ENCODE results near the gene MYT1.
"Not testable (repeated sequence)": the region's sequence is repeated elsewhere in the genome, so short reads cannot be mapped to it uniquely, and the experiment has no call there.

The MYT1 gene

DNA sequence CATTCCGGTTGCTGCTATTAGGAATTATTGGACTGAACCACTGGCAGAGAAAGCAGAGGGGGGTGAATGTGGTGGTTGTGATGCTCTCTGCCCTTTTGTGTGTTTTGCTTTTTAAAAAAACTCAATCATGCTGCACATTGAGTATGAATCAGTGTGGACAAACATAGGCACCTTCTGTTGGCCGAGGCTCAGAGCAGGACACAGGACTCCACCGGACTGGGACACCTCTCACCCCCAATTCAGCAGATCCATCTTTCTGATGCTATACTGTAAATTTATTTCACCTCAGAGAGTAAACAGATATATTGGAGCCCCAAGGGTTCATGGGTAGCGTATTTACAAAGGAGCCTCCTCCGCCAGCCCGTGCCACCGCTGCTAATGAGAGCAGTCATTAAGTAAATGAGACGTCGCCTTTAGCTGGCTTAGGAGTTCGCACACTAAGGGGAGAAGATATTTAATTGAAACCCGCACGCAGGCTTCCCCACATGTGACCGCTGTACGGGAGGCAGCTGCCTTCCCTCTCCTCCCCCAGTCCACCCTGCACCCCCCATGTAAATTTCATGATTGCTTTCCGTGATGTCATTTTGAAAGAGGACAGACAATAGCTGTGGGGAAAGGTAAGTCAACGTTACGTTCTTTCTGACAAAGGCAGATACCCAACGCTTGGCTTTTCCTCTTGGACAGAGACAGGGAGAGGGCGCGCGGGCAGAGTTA is at the start of gene MYT1:
TSS of gene MYT1 (plus strand) at position 330 of the 714 bp plus-strand sequence. CDS start 34,410 bp downstream, outside the sequence.
- Histone ChIP-seq H3K27me3 (ENCODE audit: control insufficient read depth, insufficient read depth, low read length) (peaks cover 21% of the 10 kb centered on the region), H3K36me3 (ENCODE audit: control insufficient read depth, insufficient read depth, low read length) (no peaks in the 10 kb centered on the region), H3K4me3 (ENCODE audit: low read length) (no peak within 1 kb of the TSS), H3K27ac (ENCODE audit: low read depth, low read length) (no peak within 1 kb of the TSS), H3K4me1 (ENCODE audit: control insufficient read depth, insufficient read depth, low read length) (no peaks in the 10 kb centered on the region), H3K9ac (ENCODE audit: low read length) (no peak within 1 kb of the TSS)

DNA sequence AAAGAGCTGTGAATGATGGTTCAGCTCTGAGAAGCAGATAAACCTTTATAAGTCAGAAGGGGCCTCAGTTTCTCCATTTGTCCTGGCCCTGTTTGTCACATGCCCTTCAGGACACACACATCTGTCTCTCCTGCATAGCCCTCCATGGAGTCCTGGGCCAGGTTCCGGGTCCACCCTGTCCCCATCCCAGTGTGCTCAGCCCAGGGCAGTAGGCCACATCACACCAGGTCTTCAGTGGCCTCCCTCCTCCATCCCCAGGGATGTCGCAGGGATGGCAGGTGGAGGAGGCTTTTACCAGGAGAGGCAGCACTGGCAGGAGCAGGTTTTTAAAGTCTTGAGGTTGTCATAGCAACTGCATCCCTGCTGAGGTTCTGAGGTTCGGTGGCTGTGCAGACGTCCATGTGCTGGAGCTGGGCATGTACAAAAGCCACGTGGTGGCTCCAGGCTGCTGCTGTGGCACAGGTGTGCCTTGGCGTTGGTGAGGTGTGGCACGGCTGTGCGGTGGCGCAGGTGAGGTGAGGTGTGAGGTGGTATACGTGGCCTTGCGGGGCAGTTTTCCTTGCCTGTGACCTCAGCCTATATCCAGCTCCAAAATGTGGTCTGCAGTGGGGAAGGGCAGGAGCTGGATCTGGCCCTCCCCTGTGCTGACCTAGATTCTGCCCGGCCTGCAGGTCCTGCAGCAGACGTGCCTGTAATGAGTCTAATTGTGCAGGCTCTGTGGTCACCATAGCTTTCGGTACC is 48.9 kb upstream of the MYT1 start:
- H3K36me3 ChIP-seq (ENCODE audit: control insufficient read depth, insufficient read depth, low read length), result no peaks in the 10 kb centered on the region
- no peak overlapping the region for H3K27ac ChIP-seq (ENCODE audit: low read depth, low read length)
- no peak overlapping the region for H3K9ac ChIP-seq (ENCODE audit: low read length)

DNA sequence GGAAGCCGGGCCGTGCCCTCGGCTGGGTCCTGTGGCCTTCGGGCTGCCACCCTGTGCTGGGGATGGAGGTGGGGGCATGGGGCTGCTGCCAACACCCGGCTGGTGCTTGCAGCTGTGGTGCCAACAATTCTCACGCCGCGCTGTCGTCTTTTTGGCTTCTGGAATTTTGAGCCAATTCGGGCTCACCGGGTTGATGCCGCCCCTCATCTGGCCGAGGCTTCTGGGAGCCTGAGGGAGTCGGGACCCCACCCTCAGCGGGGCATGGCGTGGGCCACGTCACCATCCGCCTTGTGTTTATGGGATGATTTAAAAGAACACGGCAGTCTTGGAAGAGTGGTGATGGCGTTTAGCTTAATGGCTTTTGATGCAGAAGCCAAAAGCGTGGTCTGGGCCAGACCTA is 48.2 kb upstream of the MYT1 start:
- Histone ChIP-seq H3K4me3 (ENCODE audit: low read length) (no peak overlapping the region), H3K27ac (ENCODE audit: low read depth, low read length) (no peak overlapping the region), H3K4me1 (ENCODE audit: control insufficient read depth, insufficient read depth, low read length) (no peaks in the 10 kb centered on the region), H3K9ac (ENCODE audit: low read length) (no peak overlapping the region), H3K27me3 (ENCODE audit: control insufficient read depth, insufficient read depth, low read length) (peaks cover 7% of the 10 kb centered on the region), H3K36me3 (ENCODE audit: control insufficient read depth, insufficient read depth, low read length) (no peaks in the 10 kb centered on the region)

More for the DNA sequence above, 48.9 kb upstream of the MYT1 start:
- Histone ChIP-seq H3K27me3 (ENCODE audit: control insufficient read depth, insufficient read depth, low read length) (peaks cover 7% of the 10 kb centered on the region), H3K4me3 (ENCODE audit: low read length) (no peak overlapping the region), H3K4me1 (ENCODE audit: control insufficient read depth, insufficient read depth, low read length) (no peaks in the 10 kb centered on the region)

- Histone ChIP-seq H3K4me1 (ENCODE audit: control insufficient read depth, insufficient read depth, low read length) (no peaks in the 10 kb centered on the region), H3K36me3 (ENCODE audit: control insufficient read depth, insufficient read depth, low read length) (no peaks in the 10 kb centered on the region), H3K9ac (ENCODE audit: low read length) (no peak overlapping the region), H3K27me3 (ENCODE audit: control insufficient read depth, insufficient read depth, low read length) (peaks cover 11% of the 10 kb centered on the region), H3K4me3 (ENCODE audit: low read length) (no peak overlapping the region), H3K27ac (ENCODE audit: low read depth, low read length) (no peak overlapping the region)
Observed at GRCh38 chr20:64116541-64117431, 47.5 kb upstream of the MYT1 start.

DNA sequence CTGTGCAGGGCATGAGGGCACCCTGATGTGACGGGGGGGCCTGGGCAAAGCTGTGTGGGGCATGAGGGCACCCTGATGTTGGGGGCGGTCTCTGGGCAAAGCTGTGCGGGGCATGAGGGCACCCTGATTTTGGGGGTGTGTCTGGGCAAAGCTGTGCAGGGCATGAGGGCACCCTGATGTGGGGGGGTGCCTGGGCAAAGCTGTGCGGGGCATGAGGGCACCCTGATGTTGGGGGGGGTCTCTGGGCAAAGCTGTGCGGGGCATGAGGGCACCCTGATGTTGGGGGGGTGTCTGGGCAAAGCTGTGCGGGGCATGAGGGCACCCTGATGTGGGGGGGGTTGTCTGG is 46.8 kb upstream of the MYT1 start:
- not testable (repeated sequence) for H3K27ac ChIP-seq (ENCODE audit: low read depth, low read length)

DNA sequence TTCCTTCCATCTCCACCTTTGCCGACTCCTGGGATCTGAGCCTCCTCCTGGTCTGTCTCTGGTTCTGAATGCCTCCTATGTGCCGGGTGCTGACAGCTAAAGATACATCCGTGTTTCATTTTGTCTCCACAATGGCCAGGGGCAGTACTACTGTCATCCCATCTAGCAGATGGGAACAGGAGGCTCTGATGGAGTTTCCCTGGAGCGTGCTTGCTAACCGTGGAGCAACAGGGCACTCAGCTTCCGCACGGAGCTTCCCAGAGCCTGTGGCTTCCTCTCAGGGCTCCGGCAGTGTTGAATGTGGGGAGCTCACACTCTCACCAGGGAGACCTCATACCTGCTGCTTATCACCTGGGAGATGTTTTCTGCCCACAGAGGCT is 45.0 kb upstream of the MYT1 start:
- Histone ChIP-seq H3K9ac (ENCODE audit: low read length) (no peak overlapping the region), H3K27me3 (ENCODE audit: control insufficient read depth, insufficient read depth, low read length) (peaks cover 12% of the 10 kb centered on the region), H3K36me3 (ENCODE audit: control insufficient read depth, insufficient read depth, low read length) (no peaks in the 10 kb centered on the region), H3K4me3 (ENCODE audit: low read length) (no peak overlapping the region), H3K27ac (ENCODE audit: low read depth, low read length) (no peak overlapping the region), H3K4me1 (ENCODE audit: control insufficient read depth, insufficient read depth, low read length) (no peaks in the 10 kb centered on the region)

More for the DNA sequence above, 46.8 kb upstream of the MYT1 start:
- H3K36me3 ChIP-seq (ENCODE audit: control insufficient read depth, insufficient read depth, low read length); H3K4me1 ChIP-seq (ENCODE audit: control insufficient read depth, insufficient read depth, low read length); H3K9ac ChIP-seq (ENCODE audit: low read length); H3K4me3 ChIP-seq (ENCODE audit: low read length): not testable (repeated sequence)
- peaks cover 12% of the 10 kb centered on the region for H3K27me3 ChIP-seq (ENCODE audit: control insufficient read depth, insufficient read depth, low read length)

GRCh38 chr20:64119681-64120341 is 44.4 kb upstream of the MYT1 start:
- no peaks in the 10 kb centered on the region for H3K4me1 ChIP-seq (ENCODE audit: control insufficient read depth, insufficient read depth, low read length)
- H3K36me3 ChIP-seq (ENCODE audit: control insufficient read depth, insufficient read depth, low read length), result no peaks in the 10 kb centered on the region
- H3K4me3 ChIP-seq (ENCODE audit: low read length), result peak overlapping the region; percentile 44
- no peak overlapping the region for H3K27ac ChIP-seq (ENCODE audit: low read depth, low read length)
- peaks cover 12% of the 10 kb centered on the region for H3K27me3 ChIP-seq (ENCODE audit: control insufficient read depth, insufficient read depth, low read length)
- H3K9ac ChIP-seq (ENCODE audit: low read length), result no peak overlapping the region

- no peak overlapping the region for H3K27ac ChIP-seq (ENCODE audit: low read depth, low read length)
- H3K4me3 ChIP-seq (ENCODE audit: low read length), result no peak overlapping the region
Observed at GRCh38 chr20:64121586-64121985, 42.7 kb upstream of the MYT1 start.

GRCh38 chr20:64122927-64123326 is 41.3 kb upstream of the MYT1 start:
- not testable (repeated sequence) for H3K36me3 ChIP-seq (ENCODE audit: control insufficient read depth, insufficient read depth, low read length); H3K9ac ChIP-seq (ENCODE audit: low read length); H3K4me3 ChIP-seq (ENCODE audit: low read length); H3K27ac ChIP-seq (ENCODE audit: low read depth, low read length); H3K4me1 ChIP-seq (ENCODE audit: control insufficient read depth, insufficient read depth, low read length)
- peaks cover 12% of the 10 kb centered on the region for H3K27me3 ChIP-seq (ENCODE audit: control insufficient read depth, insufficient read depth, low read length)

More at GRCh38 chr20:64121586-64121985, 42.7 kb upstream of the MYT1 start:
- Histone ChIP-seq H3K4me1 (ENCODE audit: control insufficient read depth, insufficient read depth, low read length) (no peaks in the 10 kb centered on the region), H3K27me3 (ENCODE audit: control insufficient read depth, insufficient read depth, low read length) (peaks cover 12% of the 10 kb centered on the region), H3K9ac (ENCODE audit: low read length) (no peak overlapping the region), H3K36me3 (ENCODE audit: control insufficient read depth, insufficient read depth, low read length) (no peaks in the 10 kb centered on the region)

DNA sequence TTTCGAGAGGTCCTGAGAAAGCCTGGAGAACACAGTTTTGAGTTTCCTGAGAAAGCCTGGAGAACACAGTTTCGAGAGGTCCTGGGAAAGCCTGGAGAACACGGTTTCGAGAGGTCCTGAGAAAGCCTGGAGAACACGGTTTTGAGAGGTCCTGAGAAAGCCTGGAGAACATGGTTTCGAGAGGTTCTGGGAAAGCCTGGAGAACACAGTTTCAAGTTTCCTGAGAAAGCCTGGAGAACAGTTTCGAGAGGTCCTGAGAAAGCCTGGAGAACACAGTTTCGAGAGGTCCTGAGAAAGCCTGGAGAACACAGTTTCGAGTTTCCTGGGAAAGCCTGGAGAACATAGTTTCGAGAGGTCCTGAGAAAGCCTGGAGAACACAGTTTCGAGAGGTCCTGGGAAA is 40.7 kb upstream of the MYT1 start:
- peaks cover 12% of the 10 kb centered on the region for H3K27me3 ChIP-seq (ENCODE audit: control insufficient read depth, insufficient read depth, low read length)
- not testable (repeated sequence) for H3K4me3 ChIP-seq (ENCODE audit: low read length); H3K4me1 ChIP-seq (ENCODE audit: control insufficient read depth, insufficient read depth, low read length); H3K36me3 ChIP-seq (ENCODE audit: control insufficient read depth, insufficient read depth, low read length); H3K9ac ChIP-seq (ENCODE audit: low read length); H3K27ac ChIP-seq (ENCODE audit: low read depth, low read length)

DNA sequence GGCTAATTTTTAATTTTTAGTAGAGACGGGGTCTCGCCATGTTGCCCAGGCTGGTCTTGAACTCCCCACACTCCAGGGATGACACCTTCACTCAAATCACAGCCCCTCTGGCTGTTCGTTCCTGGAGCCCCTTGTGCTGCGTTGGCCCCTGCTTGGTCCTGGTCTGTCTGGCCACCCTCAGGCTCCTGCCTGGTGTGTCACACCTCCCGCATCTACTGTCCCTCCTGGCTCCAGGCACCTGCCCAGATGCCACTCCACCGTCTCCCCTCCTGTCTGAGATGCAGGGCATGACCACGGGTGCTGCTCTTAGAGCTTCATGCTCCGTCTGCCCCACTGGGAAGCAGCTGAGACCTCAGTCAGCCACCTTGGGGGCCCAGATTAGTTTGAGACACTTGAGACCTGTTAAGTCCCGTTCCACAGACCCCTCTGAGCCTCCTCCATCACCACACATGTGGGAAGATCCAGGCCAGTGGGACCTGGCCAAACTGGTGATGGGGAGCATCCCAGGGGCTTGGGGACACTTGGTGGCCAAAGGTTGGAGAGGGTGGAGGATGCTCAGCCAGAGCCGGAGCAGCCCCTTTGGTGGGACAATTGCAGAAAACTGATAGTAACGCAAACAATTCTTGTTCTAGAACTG is 35.0 kb upstream of the MYT1 start:
- H3K36me3 ChIP-seq (ENCODE audit: control insufficient read depth, insufficient read depth, low read length), result no peaks in the 10 kb centered on the region
- H3K4me3 ChIP-seq (ENCODE audit: low read length), result no peak overlapping the region
- H3K9ac ChIP-seq (ENCODE audit: low read length), result no peak overlapping the region
- no peak overlapping the region for H3K27ac ChIP-seq (ENCODE audit: low read depth, low read length)
- H3K27me3 ChIP-seq (ENCODE audit: control insufficient read depth, insufficient read depth, low read length), result no peaks in the 10 kb centered on the region
- H3K4me1 ChIP-seq (ENCODE audit: control insufficient read depth, insufficient read depth, low read length), result no peaks in the 10 kb centered on the region

Data from rectal smooth muscle tissue (tissue), 1 donor.